Coronary artery (tissue), 2 donors: ENCODE results near the gene SPINDOC.
"Not testable (repeated sequence)": the region's sequence is repeated elsewhere in the genome, so short reads cannot be mapped to it uniquely, and the experiment has no call there.

Experiments
- DNase-seq: peaks from one replicate; pipeline ENCODE4 v3.0.0-alpha.2; 2017; ENCODE audit warnings: low spot score
- H3K27ac ChIP-seq, 2 donors: fragments of 200-600 bp; sonication (generic); one replicate each; pipeline ENCODE4 v1.5.1; 2016 to 2019
- H3K4me3 ChIP-seq: fragments of 200-600 bp; sonication (generic); 2 replicates; pipeline ENCODE4 v1.5.1; 2016; ENCODE audit warnings: mild to moderate bottlenecking, moderate library complexity
- TF ChIP-seq, protein P1 (sequence below): fragments of 200-600 bp; sonication (generic); IDR thresholded peaks from one replicate; pipeline ENCODE4 v1.5.1; 2019; ENCODE audit warnings: antibody characterized with exemption

The SPINDOC gene

DNA sequence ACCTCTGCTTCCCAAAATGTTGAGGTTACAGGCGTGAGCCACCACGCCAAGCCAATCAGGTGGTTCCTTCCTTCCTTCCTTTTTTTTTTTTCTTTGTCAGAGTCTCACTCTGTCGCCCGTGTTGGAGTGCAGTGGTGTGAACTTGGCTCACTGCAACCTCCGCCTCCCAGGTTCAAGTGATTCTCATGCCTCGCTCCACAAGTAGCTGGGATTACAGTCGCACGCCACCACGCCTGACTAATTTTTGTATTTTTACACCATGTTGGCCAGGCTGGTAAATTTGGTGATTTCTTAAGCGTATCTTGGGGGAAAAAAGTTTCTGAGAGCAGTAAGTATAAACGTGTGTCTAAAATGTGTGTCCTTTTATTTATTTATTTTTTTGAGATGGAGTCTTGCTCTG lies 18.2 kb upstream of the SPINDOC start:
- DNase-seq: no peak
- no peak overlapping the region for H3K27ac ChIP-seq
- H3K4me3 ChIP-seq: no peak overlapping the region
- TF ChIP-seq, protein P1, sequence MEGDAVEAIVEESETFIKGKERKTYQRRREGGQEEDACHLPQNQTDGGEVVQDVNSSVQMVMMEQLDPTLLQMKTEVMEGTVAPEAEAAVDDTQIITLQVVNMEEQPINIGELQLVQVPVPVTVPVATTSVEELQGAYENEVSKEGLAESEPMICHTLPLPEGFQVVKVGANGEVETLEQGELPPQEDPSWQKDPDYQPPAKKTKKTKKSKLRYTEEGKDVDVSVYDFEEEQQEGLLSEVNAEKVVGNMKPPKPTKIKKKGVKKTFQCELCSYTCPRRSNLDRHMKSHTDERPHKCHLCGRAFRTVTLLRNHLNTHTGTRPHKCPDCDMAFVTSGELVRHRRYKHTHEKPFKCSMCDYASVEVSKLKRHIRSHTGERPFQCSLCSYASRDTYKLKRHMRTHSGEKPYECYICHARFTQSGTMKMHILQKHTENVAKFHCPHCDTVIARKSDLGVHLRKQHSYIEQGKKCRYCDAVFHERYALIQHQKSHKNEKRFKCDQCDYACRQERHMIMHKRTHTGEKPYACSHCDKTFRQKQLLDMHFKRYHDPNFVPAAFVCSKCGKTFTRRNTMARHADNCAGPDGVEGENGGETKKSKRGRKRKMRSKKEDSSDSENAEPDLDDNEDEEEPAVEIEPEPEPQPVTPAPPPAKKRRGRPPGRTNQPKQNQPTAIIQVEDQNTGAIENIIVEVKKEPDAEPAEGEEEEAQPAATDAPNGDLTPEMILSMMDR: no peak

DNA sequence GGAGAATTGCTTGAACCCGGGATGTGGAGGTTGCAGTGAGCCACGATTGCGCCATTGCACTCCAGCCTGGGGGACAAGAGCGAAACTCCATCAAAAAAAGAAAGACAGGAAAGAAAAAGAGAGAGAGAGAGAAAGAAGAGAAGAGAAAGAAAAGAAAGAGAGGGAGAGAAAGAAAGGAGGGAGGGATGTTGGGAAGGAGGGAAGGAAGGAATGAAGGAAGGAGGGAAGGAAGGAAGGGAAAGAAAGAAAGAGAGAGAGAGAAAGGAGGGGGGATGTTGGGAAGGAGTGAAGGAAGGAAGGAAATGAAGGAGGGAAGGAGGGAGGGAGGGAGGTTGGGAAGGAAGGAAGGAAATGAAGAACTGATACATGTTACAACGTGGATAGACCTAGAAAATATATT lies 12.3 kb upstream of the SPINDOC start:
- Histone ChIP-seq H3K27ac (no peak overlapping the region), H3K4me3 (no peak overlapping the region)
- TF ChIP-seq, protein P1: no peak
- no peak for DNase-seq

DNA sequence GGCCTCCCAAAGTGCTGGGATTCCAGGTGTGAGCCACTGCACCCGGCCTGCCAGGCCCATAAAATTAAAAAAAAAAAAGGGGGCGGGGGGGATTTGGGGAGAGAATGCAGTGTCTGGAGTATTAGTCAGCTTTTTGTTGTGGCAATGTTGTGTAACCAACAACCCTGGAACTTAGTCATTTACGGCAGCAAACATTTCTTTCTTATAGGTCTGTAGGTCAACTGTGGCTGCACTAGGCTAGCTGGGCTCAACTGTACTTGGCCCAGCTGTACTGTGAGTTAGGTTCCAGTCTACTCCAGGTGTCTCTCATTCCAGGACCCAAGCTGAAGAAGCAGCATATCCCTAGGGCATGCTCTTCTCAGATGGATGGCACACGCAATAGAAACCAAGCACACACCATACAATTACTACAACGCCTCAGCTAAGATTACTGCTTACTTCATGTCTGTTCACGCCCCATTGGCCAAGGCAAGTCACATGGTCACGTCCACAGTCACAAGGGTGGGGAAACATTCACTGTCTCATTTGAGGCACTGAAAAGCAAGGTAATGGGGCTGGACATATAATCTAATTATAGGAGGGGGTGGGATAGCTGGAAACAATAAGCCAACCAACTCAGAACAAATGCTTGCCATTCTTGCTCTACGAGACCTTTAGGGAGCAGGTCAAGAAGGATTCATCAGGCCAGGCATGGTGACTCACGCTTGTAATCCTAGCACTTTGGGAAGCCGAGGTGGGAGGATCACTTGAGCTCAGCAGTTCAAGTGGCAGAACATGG lies 10.4 kb upstream of the SPINDOC start:
- Histone ChIP-seq H3K4me3 (no peak overlapping the region), H3K27ac (no peak overlapping the region)
- TF ChIP-seq, protein P1: no peak
- no peak for DNase-seq

DNA sequence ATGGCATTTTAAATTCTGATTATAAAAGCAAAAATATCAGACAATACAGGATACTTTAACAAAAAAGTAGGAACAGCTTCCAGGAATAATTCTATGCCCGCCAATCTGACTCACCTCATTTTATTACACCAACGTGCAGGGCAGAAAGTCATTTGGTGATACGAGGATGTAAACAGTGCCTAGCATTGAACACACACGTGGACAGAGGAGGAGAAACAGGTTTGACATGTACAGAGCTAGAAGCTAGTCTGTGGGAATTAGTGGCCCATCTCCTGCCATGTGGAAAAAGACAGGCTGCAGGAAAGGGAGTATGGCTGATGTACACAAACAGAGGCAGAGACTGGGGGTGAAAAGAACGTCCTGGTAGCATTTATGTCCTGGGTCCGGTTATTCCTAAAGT lies 9.0 kb upstream of the SPINDOC start:
- Histone ChIP-seq H3K4me3 (no peak overlapping the region), H3K27ac (no peak overlapping the region)
- no peak for DNase-seq
- TF ChIP-seq, protein P1: no peak

DNA sequence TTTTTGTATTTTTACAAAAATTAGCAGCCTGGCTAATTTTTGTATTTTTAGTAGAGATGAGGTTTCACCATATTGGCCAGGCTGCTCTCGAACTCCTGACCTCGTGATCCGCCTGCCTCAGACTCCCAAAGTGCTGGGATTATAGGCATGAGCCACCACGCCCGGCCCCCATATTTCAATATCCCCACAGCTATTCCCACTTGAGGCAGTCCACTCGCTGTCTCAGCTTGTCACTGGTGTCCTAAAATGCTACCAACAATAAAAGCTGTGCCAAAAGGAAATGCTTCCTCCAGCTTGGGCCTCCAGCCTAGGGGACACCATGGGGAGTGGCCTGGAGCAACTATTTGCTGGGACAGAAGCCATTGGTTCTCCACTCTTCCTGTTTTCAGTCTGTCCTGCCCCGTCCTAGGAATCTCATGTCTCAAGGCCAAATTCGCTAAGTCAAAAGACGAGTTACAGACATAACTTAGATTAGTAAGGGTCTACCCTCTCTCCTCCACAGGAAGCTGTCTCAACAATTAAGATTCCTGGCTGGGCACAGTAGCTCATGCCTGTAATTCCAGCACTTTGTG lies 7.3 kb upstream of the SPINDOC start:
- no peak for DNase-seq
- no peak overlapping the region for H3K4me3 ChIP-seq
- TF ChIP-seq, protein P1: no peak
- peak overlapping the region in 1 of 2 donors; percentile 29 for H3K27ac ChIP-seq

DNA sequence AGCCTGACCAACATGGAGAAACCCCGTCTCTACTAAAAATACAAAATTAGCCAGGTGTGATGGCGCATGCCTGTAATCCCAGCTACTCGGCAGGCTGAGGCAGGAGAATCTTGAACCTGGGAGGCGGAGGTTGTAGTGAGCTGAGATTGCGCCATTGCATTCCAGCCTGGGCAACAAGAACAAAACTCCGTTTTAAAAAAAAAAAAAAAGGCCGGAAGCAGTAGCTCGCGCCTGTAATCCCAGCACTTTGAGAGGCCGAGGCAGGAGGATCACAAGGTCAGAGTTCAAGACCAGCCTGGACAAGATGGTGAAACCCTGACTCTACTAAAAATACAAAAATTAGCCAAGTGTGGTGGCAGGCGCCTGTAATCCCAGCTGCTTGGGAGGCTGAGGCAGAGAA lies 2.9 kb upstream of the SPINDOC start:
- not testable (repeated sequence) for H3K27ac ChIP-seq, H3K4me3 ChIP-seq, DNase-seq

DNA sequence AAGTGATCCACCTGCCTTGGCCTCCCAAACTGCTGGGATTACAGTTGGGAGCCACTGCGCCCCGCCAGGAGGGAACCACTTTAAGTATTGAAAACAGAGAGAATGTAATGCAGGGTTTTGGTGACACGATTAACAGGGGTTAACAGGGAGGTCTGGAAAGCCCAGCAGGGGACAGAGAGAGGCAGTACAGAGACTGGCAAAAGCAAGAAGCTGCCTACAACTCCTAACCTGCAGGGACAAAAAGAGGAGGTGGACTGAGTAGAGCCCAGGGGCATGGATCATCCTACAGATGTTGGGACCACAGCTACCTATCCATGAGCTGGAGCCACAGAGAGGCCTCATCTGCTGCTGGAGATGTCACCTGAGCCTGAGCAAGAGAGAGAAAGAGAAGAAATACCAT lies 1.7 kb upstream of the SPINDOC start:
- TF ChIP-seq, protein P1: no peak
- Histone ChIP-seq H3K4me3 (no peak overlapping the region), H3K27ac (no peak overlapping the region)
- DNase-seq: no peak
